ENCODE results near the gene GNB5.

- TF ChIP-seq POLR2AphosphoS5 (IDR thresholded peaks at IDR 0.05; ENCODE audit: low read depth, low read length): no peak
- no peak for TF ChIP-seq POLR2A (IDR thresholded peaks at IDR 0.05; ENCODE audit: low read depth, low read length)
- TF ChIP-seq TAF1 (IDR thresholded peaks at IDR 0.05; ENCODE audit: borderline replicate concordance, low read depth, low read length): no peak
Observed at GRCh38 chr15:52090193-52090592, 101.0 kb downstream of the GNB5 start.

Data from GM12892 (cell line).